Measurements from ENCODE around the gene SFSWAP.

The SFSWAP gene

GRCh38 chr12:131799195-131799594 is 88.3 kb downstream of the SFSWAP start:
- peaks cover 4% of the 10 kb centered on the region; the same call in 1 of the 2 replicates for H4K20me1 ChIP-seq (ENCODE audit: control insufficient read depth, insufficient read depth, low read depth, low read length)
- H3K4me3 ChIP-seq (ENCODE audit: low read length), result no peak overlapping the region
- no peak overlapping the region for H3K27ac ChIP-seq (ENCODE audit: low read depth, low read length)
- H3K36me3 ChIP-seq (ENCODE audit: control insufficient read depth, low read length), result peaks cover 39% of the 10 kb centered on the region
- H3K79me2 ChIP-seq (ENCODE audit: control insufficient read depth, low read length), result no peaks in the 10 kb centered on the region
- TF ChIP-seq EZH2phosphoT487 (IDR thresholded peaks at IDR 0.05; ENCODE audit: borderline replicate concordance, low read length) (no peak), CTCF (IDR thresholded peaks at IDR 0.05; ENCODE audit: low read depth, low read length, poor library complexity, severe bottlenecking) (no peak)
- H3K4me2 ChIP-seq (ENCODE audit: low read length), result no peak overlapping the region
- no peaks in the 10 kb centered on the region for H3K9me2 ChIP-seq (replicated peaks; ENCODE audit: control insufficient read depth, low read length)
- H3K27me3 ChIP-seq (ENCODE audit: control insufficient read depth, low read length), result no peaks in the 10 kb centered on the region
- H3K9me3 ChIP-seq (ENCODE audit: control insufficient read depth, insufficient read depth, low read length), result no peaks in the 10 kb centered on the region
- H3F3A ChIP-seq (ENCODE audit: control insufficient read depth, insufficient read depth), result no peaks in the 10 kb centered on the region
- H3K4me1 ChIP-seq (ENCODE audit: control insufficient read depth, low read length), result peaks cover 16% of the 10 kb centered on the region

- peaks cover 15% of the 10 kb centered on the region for H3K4me1 ChIP-seq (ENCODE audit: control insufficient read depth, low read length)
- no peak overlapping the region for H3K4me3 ChIP-seq (ENCODE audit: low read length)
- H3K9me2 ChIP-seq (replicated peaks; ENCODE audit: control insufficient read depth, low read length), result no peaks in the 10 kb centered on the region
- H3K79me2 ChIP-seq (ENCODE audit: control insufficient read depth, low read length), result no peaks in the 10 kb centered on the region
- TF ChIP-seq EZH2phosphoT487 (IDR thresholded peaks at IDR 0.05; ENCODE audit: borderline replicate concordance, low read length), result no peak
- TF ChIP-seq CTCF (IDR thresholded peaks at IDR 0.05; ENCODE audit: low read depth, low read length, poor library complexity, severe bottlenecking), result no peak
- H3K27me3 ChIP-seq (ENCODE audit: control insufficient read depth, low read length), result no peaks in the 10 kb centered on the region
- H4K20me1 ChIP-seq (ENCODE audit: control insufficient read depth, insufficient read depth, low read depth, low read length), result peaks cover 3% of the 10 kb centered on the region; the same call in 1 of the 2 replicates
- H3K27ac ChIP-seq (ENCODE audit: low read depth, low read length), result no peak overlapping the region
- H3K4me2 ChIP-seq (ENCODE audit: low read length), result no peak overlapping the region
- peaks cover 39% of the 10 kb centered on the region for H3K36me3 ChIP-seq (ENCODE audit: control insufficient read depth, low read length)
- no peaks in the 10 kb centered on the region for H3K9me3 ChIP-seq (ENCODE audit: control insufficient read depth, insufficient read depth, low read length)
- no peaks in the 10 kb centered on the region for H3F3A ChIP-seq (ENCODE audit: control insufficient read depth, insufficient read depth)
These were observed 89.1 kb downstream of the SFSWAP start for GRCh38 chr12:131799828-131800593.

GRCh38 chr12:131800594-131801135 is 89.8 kb downstream of the SFSWAP start:
- no peaks in the 10 kb centered on the region for H3K9me2 ChIP-seq (replicated peaks; ENCODE audit: control insufficient read depth, low read length)
- peaks cover 8% of the 10 kb centered on the region for H3K4me1 ChIP-seq (ENCODE audit: control insufficient read depth, low read length)
- no peaks in the 10 kb centered on the region for H3K9me3 ChIP-seq (ENCODE audit: control insufficient read depth, insufficient read depth, low read length)
- H3K27me3 ChIP-seq (ENCODE audit: control insufficient read depth, low read length), result no peaks in the 10 kb centered on the region
- TF ChIP-seq EZH2phosphoT487 (IDR thresholded peaks at IDR 0.05; ENCODE audit: borderline replicate concordance, low read length) (no peak), CTCF (IDR thresholded peaks at IDR 0.05; ENCODE audit: low read depth, low read length, poor library complexity, severe bottlenecking) (no peak)
- peaks cover 39% of the 10 kb centered on the region for H3K36me3 ChIP-seq (ENCODE audit: control insufficient read depth, low read length)
- no peak overlapping the region for H3K4me3 ChIP-seq (ENCODE audit: low read length)
- H3F3A ChIP-seq (ENCODE audit: control insufficient read depth, insufficient read depth), result no peaks in the 10 kb centered on the region
- no peak overlapping the region for H3K4me2 ChIP-seq (ENCODE audit: low read length)
- H3K27ac ChIP-seq (ENCODE audit: low read depth, low read length), result no peak overlapping the region
- H4K20me1 ChIP-seq (ENCODE audit: control insufficient read depth, insufficient read depth, low read depth, low read length), result no peaks in the 10 kb centered on the region
- H3K79me2 ChIP-seq (ENCODE audit: control insufficient read depth, low read length), result no peaks in the 10 kb centered on the region
